ENCODE measurements around the gene GRIN1.

The GRIN1 gene

DNA sequence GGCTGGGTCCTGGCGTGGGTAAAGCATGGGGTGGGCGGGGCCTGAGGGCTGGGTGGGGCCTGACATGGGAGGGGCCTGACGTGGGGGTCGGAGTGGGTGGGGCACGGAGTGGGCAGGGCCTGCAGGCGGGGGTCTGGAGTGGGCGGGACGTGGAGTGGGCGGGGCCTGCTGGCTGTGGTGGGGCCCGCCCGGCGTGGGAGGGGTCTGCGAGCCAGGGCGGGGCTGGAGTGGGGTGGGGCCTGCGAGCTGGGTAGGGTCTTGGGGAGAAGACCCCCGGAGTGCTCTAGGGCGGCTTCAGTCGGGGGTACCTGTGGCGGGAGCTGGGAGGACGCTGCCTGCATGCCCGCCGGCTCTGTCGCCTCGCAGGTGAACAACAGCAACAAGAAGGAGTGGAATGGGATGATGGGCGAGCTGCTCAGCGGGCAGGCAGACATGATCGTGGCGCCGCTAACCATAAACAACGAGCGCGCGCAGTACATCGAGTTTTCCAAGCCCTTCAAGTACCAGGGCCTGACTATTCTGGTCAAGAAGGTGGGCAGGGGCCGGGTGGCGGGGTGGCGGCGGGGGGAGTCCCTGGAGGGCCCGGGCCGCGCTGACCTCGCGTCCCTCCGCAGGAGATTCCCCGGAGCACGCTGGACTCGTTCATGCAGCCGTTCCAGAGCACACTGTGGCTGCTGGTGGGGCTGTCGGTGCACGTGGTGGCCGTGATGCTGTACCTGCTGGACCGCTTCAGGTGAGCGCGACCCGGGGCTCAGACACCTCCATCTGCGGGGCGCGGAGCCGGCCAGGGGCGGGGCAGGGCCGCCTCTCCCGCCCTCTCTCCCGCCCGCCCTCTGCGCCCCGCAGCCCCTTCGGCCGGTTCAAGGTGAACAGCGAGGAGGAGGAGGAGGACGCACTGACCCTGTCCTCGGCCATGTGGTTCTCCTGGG, 22.9 kb downstream of the GRIN1 start:
- Mint-ChIP-seq H3K27me3 (peaks cover 93% of the 10 kb centered on the region), H3K27ac (no peak overlapping the region), H3K4me3 (peak overlapping the region; percentile 33 to 35), H3K4me1 (peaks cover 33% of the 10 kb centered on the region), H3K9me3 (no peaks in the 10 kb centered on the region)
- no peak for ATAC-seq
- no peak for DNase-seq

DNA sequence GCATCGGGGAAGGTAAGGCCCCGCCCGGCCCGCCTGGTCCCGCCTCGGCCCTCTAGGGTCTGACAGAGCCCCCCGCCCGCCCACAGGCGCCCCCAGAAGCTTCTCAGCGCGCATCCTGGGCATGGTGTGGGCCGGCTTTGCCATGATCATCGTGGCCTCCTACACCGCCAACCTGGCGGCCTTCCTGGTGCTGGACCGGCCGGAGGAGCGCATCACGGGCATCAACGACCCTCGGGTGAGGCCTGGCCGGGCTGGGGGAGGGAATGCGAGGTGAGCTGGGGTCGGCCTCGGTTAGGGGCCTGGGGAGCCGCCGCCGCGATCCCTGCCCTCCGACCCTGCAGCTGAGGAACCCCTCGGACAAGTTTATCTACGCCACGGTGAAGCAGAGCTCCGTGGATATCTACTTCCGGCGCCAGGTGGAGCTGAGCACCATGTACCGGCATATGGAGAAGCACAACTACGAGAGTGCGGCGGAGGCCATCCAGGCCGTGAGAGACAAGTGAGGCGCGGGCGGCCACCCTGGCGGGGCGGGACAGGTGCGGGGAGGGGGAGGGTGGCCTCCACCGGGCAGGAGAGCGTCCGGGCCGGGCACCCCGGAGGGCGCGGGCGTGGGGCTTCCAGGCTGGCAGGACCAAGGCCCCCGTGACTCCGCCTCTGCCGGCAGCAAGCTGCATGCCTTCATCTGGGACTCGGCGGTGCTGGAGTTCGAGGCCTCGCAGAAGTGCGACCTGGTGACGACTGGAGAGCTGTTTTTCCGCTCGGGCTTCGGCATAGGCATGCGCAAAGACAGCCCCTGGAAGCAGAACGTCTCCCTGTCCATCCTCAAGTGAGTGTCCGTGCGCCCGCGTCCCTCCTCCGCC, 23.8 kb downstream of the GRIN1 start:
- DNase-seq (no peak), ATAC-seq (no peak)
- Mint-ChIP-seq H3K27ac (no peak overlapping the region), H3K9me3 (no peaks in the 10 kb centered on the region), H3K27me3 (peaks cover 87% of the 10 kb centered on the region), H3K4me3 (peak overlapping the region in 1 of 2 donors; percentile 36), H3K4me1 (peaks cover 25% of the 10 kb centered on the region)

DNA sequence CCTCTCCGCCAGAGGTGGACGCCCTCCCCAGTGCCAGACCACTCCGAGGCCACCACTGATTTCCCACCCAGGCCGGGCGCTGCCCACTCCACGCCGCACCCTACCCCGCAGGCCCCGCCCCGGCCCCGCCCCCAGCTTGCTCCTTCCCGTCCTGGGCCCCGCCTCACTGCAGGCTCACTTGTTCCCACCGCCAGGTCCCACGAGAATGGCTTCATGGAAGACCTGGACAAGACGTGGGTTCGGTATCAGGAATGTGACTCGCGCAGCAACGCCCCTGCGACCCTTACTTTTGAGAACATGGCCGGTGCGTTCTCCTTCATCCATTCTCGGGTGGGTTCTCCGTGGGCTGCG, 24.4 kb downstream of the GRIN1 start:
- peak overlapping the region; percentile 19 to 36 for H3K4me3 Mint-ChIP-seq
- H3K9me3 Mint-ChIP-seq, result no peaks in the 10 kb centered on the region
- peaks cover 83% of the 10 kb centered on the region for H3K27me3 Mint-ChIP-seq
- no peak for DNase-seq
- no peak overlapping the region for H3K27ac Mint-ChIP-seq
- peaks cover 19% of the 10 kb centered on the region for H3K4me1 Mint-ChIP-seq
- no peak for ATAC-seq

GRCh38 chr9:137163805-137164204, 24.9 kb downstream of the GRIN1 start:
- Mint-ChIP-seq H3K4me1 (peaks cover 18% of the 10 kb centered on the region), H3K27ac (no peak overlapping the region), H3K27me3 (peaks cover 83% of the 10 kb centered on the region), H3K4me3 (peak overlapping the region in 1 of 2 donors; percentile 36), H3K9me3 (no peaks in the 10 kb centered on the region)
- DNase-seq (no peak), ATAC-seq (no peak)

DNA sequence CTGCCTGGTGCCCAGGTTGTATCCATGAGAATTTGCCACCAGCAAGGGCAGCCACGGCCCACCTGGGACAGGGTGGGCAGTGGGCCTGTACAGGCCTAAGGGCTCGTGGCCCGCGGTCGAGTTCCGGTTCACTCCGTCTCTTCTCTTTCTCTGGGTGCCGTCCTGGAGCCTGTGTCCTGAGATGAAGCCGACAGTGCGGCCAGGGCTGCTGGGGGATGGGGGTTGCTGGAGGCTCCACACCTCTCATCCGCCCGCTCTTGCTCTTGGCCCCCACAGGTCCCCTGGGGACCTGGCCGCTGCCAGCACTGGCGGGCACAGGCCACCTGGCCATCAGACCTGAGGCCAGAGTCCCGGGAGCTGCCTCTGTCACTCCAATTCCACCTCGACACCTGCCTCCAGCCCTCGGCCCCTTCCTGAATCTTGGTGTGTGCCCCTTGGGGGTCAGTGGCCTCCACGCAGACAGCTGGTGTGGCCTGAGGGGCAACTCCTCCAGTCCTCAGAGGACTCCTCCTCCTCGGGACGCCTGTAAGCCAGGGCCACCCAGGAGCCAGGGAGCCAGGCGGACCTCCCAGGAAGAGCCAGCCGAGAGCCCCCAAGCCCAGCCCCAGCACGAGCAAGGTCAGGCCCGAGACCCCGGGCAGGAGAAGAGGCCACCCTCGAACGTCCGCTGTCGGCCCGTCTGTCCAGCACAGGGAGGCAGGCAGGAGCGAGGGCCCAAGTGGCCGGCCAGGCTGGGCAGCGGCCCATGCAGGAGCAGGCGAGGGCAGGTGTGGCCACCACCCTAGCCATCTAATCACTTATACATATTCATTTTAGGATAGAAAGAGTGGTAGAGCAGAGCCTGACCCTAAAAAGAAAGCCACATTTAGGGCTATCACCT, 25.7 kb downstream of the GRIN1 start:
- H3K9me3 Mint-ChIP-seq, result no peaks in the 10 kb centered on the region
- H3K4me3 Mint-ChIP-seq, result no peak overlapping the region
- H3K27ac Mint-ChIP-seq, result no peak overlapping the region
- DNase-seq, result no peak
- ATAC-seq, result no peak
- peaks cover 13% of the 10 kb centered on the region for H3K4me1 Mint-ChIP-seq
- H3K27me3 Mint-ChIP-seq, result peaks cover 81% of the 10 kb centered on the region

DNA sequence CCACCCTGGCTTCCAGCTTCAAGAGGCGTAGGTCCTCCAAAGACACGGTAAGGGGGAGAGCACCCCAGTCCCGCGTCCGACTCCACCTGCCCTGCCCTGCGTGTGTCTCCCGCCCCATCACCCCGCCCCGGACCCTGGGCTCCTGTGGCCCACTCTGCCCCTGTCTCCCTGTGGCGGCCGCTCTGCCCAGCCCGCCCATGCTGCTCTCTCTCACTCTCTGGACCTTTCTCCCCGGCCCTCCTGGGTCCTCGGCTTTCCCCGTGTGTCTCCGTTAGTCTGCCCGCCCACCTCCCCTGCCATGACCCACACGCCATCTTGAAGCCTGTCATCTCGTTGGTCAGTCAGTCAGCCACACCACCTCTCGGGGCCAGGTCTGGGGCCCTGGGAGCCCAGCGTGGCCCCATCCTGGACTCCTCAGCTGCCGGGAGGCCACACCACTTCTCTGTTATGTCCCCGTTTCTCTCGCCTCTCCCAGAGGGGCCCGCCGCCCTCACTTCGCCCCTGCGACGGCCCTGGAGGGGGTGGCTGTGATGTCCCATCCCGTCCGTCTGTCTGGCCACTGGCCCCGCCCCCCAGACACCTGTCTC, 26.4 kb downstream of the GRIN1 start:
- ATAC-seq (no peak), DNase-seq (no peak)
- Mint-ChIP-seq H3K27ac (no peak overlapping the region), H3K4me1 (peaks cover 13% of the 10 kb centered on the region), H3K9me3 (no peaks in the 10 kb centered on the region), H3K27me3 (peaks cover 80% of the 10 kb centered on the region), H3K4me3 (no peak overlapping the region)

DNA sequence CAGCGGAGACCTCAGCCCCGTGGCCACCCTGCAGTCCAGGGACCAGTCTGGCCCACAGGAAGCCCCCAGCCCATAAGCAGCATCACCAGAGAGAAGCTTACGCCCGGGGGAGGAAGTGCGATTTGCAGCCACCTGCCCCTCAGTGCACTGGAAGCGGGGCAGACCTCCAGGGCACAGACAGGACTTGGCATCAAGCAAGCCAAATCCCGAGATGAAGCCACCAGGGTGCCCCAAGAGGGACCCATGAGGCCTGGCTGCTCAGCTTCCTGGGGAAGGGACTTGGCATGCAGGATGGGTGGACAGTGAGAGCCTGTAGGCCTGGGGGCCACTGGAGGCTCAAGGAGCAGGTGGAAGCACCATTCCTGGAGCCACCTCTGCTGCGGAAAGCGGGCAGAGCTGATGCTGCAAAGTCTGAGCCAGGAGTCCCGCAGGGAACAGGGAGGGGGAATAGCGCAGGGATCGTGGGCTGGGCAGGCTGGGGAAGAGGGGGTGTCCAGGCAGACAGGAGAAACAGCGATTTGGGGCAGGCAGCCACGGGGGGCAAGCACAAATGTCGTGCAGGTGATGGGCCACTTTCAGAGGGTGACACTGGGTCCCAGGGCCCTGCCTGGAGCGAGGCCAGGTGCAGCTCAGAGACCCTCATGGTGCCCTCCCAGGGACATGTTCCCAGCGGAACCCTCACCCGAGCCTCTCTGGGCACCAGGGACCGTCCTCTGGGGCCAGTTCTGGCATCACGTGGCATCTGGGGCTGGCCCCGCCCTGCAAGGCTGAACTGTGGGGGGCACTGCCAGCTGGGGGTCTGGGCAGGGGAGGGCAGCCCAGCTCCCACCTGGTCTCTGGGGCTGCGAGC, 27.7 kb downstream of the GRIN1 start:
- ATAC-seq (no peak), DNase-seq (no peak)
- Mint-ChIP-seq H3K9me3 (no peaks in the 10 kb centered on the region), H3K27me3 (peaks cover 80% of the 10 kb centered on the region), H3K4me3 (no peak overlapping the region), H3K27ac (no peak overlapping the region), H3K4me1 (peaks cover 11% of the 10 kb centered on the region)

GRCh38 chr9:137167277-137167746, 28.4 kb downstream of the GRIN1 start:
- no peak for ATAC-seq
- Mint-ChIP-seq H3K27me3 (peaks cover 84% of the 10 kb centered on the region), H3K4me3 (no peak overlapping the region), H3K4me1 (peaks cover 7% of the 10 kb centered on the region), H3K9me3 (no peaks in the 10 kb centered on the region), H3K27ac (no peak overlapping the region)
- DNase-seq, result no peak

GRCh38 chr9:137167747-137168572, 29.0 kb downstream of the GRIN1 start:
- peak; percentile 7 for ATAC-seq
- no peaks in the 10 kb centered on the region for H3K9me3 Mint-ChIP-seq

DNA sequence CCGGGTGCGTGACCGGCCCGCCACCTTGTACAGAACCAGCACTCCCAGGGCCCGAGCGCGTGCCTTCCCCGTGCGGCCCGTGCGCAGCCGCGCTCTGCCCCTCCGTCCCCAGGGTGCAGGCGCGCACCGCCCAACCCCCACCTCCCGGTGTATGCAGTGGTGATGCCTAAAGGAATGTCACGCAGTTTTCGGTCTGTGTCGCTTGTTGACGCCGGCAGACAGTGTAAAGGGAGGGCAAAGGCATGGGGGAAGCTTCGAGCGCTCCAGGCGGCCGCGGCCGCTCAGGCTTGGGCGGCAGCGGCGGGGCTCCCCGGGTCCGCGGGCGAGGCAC, 29.6 kb downstream of the GRIN1 start:
- Mint-ChIP-seq H3K4me1 (peaks cover 13% of the 10 kb centered on the region), H3K27ac (no peak overlapping the region), H3K27me3 (peaks cover 85% of the 10 kb centered on the region), H3K4me3 (peak overlapping the region in 1 of 2 donors; percentile 62), H3K9me3 (no peaks in the 10 kb centered on the region)
- ATAC-seq (peak; percentile 24), DNase-seq (no peak)

More at GRCh38 chr9:137167747-137168572, 29.0 kb downstream of the GRIN1 start:
- peaks cover 7% of the 10 kb centered on the region for H3K4me1 Mint-ChIP-seq
- no peak for DNase-seq
- H3K27me3 Mint-ChIP-seq, result peaks cover 85% of the 10 kb centered on the region
- peak overlapping the region in 1 of 2 donors; percentile 31 for H3K4me3 Mint-ChIP-seq
- H3K27ac Mint-ChIP-seq, result no peak overlapping the region

DNA sequence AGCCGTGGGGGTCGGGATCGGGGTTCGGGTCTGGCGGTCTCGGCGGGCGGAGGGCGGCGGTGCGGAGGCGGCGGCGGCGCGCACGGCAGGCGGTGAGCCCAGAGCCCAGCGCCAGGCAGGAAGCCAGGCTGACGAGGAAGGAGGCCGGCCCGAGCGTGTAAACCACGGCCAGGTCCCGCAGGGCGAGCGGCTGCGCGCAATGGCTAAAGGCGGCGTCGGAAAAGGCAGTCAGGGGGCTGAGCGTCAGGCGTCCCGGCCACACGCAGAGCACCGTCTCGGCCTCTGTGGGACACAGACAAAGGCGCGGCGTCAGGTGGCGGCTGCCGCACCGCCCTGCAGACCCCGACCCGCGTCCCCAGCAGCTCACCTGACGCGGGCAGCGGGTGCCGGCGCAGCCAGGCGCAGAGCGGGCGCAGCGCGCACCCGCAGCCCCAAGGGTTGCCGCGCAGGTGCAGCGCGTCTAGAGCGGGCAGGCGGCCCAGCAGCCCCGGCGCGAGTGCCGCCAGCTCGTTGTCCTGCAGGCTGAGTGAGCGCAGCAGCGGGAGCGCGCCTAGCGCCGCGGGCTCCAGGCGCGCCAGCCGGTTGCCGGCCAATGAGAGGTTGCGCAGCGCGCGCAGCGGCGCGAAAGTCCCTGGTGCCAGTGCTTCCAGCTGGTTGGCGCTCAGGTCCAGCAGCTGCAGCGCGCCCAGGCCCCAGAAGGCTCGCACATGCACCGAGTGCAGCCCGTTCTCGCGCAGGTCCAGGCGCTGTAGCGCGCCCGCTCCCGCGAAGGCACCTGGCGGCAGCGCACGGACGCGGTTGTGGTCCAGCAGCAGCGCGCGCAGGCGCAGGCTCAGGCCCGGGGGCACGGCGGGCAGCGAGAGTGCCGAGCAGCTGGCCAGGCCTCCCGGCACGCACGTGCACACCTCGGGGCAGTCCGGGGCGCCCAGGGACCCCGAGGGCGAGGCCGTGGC, 30.2 kb downstream of the GRIN1 start:
- peaks cover 17% of the 10 kb centered on the region for H3K4me1 Mint-ChIP-seq
- no peak overlapping the region for H3K27ac Mint-ChIP-seq
- H3K4me3 Mint-ChIP-seq, result peak overlapping the region; percentile 72 to 77
- H3K27me3 Mint-ChIP-seq, result peaks cover 84% of the 10 kb centered on the region
- ATAC-seq, result peak; percentile 19
- DNase-seq, result no peak
- H3K9me3 Mint-ChIP-seq, result no peaks in the 10 kb centered on the region

DNA sequence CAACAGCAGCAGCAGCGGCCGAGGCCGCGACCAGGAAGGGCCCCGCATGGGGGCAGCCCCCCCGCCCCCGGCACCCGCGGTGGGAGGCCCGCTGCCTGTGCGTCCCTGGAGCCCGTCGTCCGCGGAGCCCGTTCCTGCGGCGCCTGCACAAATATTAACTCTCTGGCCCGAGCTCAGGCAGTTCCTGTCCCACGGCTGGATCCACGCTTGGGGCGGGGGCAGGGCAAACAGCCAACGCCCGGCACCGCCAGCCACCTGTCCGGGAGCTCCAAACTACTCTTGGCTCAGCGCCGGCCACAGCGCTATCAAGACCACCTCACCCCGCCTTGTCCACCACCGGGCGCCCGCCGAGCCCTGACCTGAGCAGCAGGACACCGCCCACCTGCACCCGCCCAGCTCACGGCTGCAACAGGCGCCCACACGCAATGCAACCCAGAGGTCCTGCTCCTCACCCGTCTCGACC, 31.0 kb downstream of the GRIN1 start, which contains the start of gene LRRC26:
LRRC26 (minus strand) TSS at position 156 of the 463 bp plus-strand sequence; CDS start at position 48, 108 bp downstream.
- Mint-ChIP-seq H3K4me1 (peaks cover 25% of the 10 kb centered on the region), H3K27me3 (peaks cover 77% of the 10 kb centered on the region), H3K4me3 (peak within 1 kb of the TSS; percentile 72 to 77), H3K27ac (no peak within 1 kb of the TSS), H3K9me3 (no peaks in the 10 kb centered on the region)
- ATAC-seq, result no peak
- no peak for DNase-seq

Measured in stimulated activated naive CD8-positive, alpha-beta T cell treated with anti-CD3 and anti-CD28 coated beads, Interleukin-15, amount 100 ng/mL, for 72 hours (primary cell).